Neural cell (in vitro differentiated cells): ENCODE measurements around the gene SLC44A5. TPM values are rescaled to one million over a fixed set of nuclear protein-coding genes. Genes with fewer than 3 reads are reported as not detected.

ENCODE experiments used
- H2AFZ ChIP-seq: fragments of 200-600, 300-800 bp; sonication (generic), shearing (Covaris generic); 2 replicates; pipeline ENCODE4 v1.6.0; 2014; ENCODE audit warnings: low read depth, mild to moderate bottlenecking, antibody characterized with exemption, low read length, moderate library complexity
- H3F3A ChIP-seq: fragments of 200-600 bp; shearing (Covaris generic); 2 replicates; pipeline ENCODE4 v1.6.1; 2016; ENCODE audit warnings: mild to moderate bottlenecking, moderate library complexity, mixed read lengths, antibody characterized with exemption, low read length; ENCODE audit not compliant: insufficient read depth, poor library complexity, severe bottlenecking
- H3K27ac ChIP-seq: fragments of 200-600, 300-800 bp; sonication (generic), shearing (Covaris generic); 2 replicates; pipeline ENCODE4 v1.5.1; 2014; ENCODE audit warnings: mild to moderate bottlenecking, low read length, moderate library complexity
- H3K27me3 ChIP-seq: fragments of 300-800, 200-600 bp; sonication (generic), shearing (Covaris generic); 2 replicates; pipeline ENCODE4 v1.6.0; 2014; ENCODE audit warnings: mild to moderate bottlenecking, low read depth, low read length, moderate library complexity; ENCODE audit not compliant: insufficient read depth
- H3K36me3 ChIP-seq: fragments of 300-800, 200-600 bp; sonication (generic), shearing (Covaris generic); 2 replicates; pipeline ENCODE4 v1.5.1; 2014; ENCODE audit warnings: mild to moderate bottlenecking, antibody characterized with exemption, low read length, moderate library complexity; ENCODE audit not compliant: insufficient read depth
- H3K4me2 ChIP-seq: fragments of 300-800, 200-600 bp; sonication (generic), shearing (Covaris generic); 2 replicates; pipeline ENCODE4 v1.6.0; 2014; ENCODE audit warnings: mild to moderate bottlenecking, low read length
- H3K4me3 ChIP-seq: fragments of 300-800, 200-600 bp; sonication (generic), shearing (Covaris generic); 2 replicates; pipeline ENCODE4 v1.5.1; 2014; ENCODE audit warnings: mild to moderate bottlenecking, low read length, moderate library complexity
- H3K79me2 ChIP-seq: fragments of 200-600 bp; shearing (Covaris generic); replicated peaks from 2 replicates; pipeline ENCODE4 v1.6.0; 2014; ENCODE audit warnings: mild to moderate bottlenecking, low read length, moderate library complexity; ENCODE audit not compliant: insufficient read depth
- H3K9ac ChIP-seq: fragments of 300-800, 200-600 bp; sonication (generic), shearing (Covaris generic); 2 replicates; pipeline ENCODE4 v1.6.1; 2016; ENCODE audit warnings: mild to moderate bottlenecking, low read length, mixed read lengths
- H3K9me2 ChIP-seq: fragments of 200-600 bp; shearing (Covaris generic); 2 replicates; pipeline ENCODE4 v1.6.1; 2016; ENCODE audit warnings: mild to moderate bottlenecking, low read length, mixed read lengths; ENCODE audit not compliant: insufficient read depth
- H3K9me3 ChIP-seq: fragments of 200-600, 300-800 bp; sonication (generic), shearing (Covaris generic); 2 replicates; pipeline ENCODE4 v1.6.1; 2016; ENCODE audit warnings: mild to moderate bottlenecking, mixed run types, low read length, moderate library complexity, mixed read lengths
- H4K20me1 ChIP-seq: fragments of 200-600 bp; shearing (Covaris generic); 2 replicates; pipeline ENCODE4 v1.6.1; 2016; ENCODE audit warnings: mild to moderate bottlenecking, mixed run types; ENCODE audit not compliant: insufficient read depth
- EP300 ChIP-seq: fragments of 450-650 bp; conservative IDR thresholded peaks from 2 replicates; pipeline ENCODE4 v1.6.1; 2014; ENCODE audit warnings: antibody characterized with exemption, mild to moderate bottlenecking, moderate library complexity; ENCODE audit not compliant: poor library complexity, severe bottlenecking
- EZH2 ChIP-seq: fragments of 200-600, 300-800 bp; shearing (Covaris generic), sonication (generic); IDR thresholded peaks from 2 replicates; pipeline ENCODE4 v1.6.1; 2014; ENCODE audit warnings: antibody characterized with exemption, low read length, borderline replicate concordance, mild to moderate bottlenecking; ENCODE audit not compliant: insufficient read depth, poor library complexity, severe bottlenecking
- MXI1 ChIP-seq: fragments of 450-650 bp; conservative IDR thresholded peaks from 2 replicates; pipeline ENCODE4 v1.6.1; 2014; ENCODE audit warnings: antibody characterized with exemption, mild to moderate bottlenecking; ENCODE audit not compliant: poor library complexity, severe bottlenecking
- POLR2AphosphoS5 ChIP-seq: IDR thresholded peaks from 2 replicates; pipeline ENCODE4 v1.6.1; 2012
- RAD21 ChIP-seq: fragments of 450-650 bp; conservative IDR thresholded peaks from 2 replicates; pipeline ENCODE4 v1.6.1; 2014; ENCODE audit warnings: antibody characterized with exemption, mild to moderate bottlenecking, moderate library complexity
- SMC3 ChIP-seq: fragments of 450-650 bp; conservative IDR thresholded peaks from 2 replicates; pipeline ENCODE4 v1.6.1; 2014; ENCODE audit warnings: antibody characterized with exemption, mild to moderate bottlenecking, moderate library complexity; ENCODE audit not compliant: poor library complexity
- TAF1 ChIP-seq: IDR thresholded peaks from 2 replicates; pipeline ENCODE4 v1.6.1; 2012; ENCODE audit warnings: low read depth
- polyA plus RNA-seq: library from polyadenylated mRNA; depleted of rRNA; stranded (reverse); fragments of >200 nt; gene quantifications from 2 replicates; pipeline ENCODE4 v1.2.3, GENCODE V29; 2014
- TF ChIP-seq, protein P1 (sequence below): IDR thresholded peaks from 2 replicates; pipeline ENCODE4 v1.6.1; 2012; ENCODE audit warnings: borderline replicate concordance
- TF ChIP-seq, protein P2 (sequence below): fragments of 450-650 bp; IDR thresholded peaks from 2 replicates; pipeline ENCODE4 v1.5.1; 2014; ENCODE audit warnings: antibody characterized with exemption, mild to moderate bottlenecking, moderate library complexity; ENCODE audit not compliant: poor library complexity, severe bottlenecking

SLC44A5 gene
- polyA plus RNA-seq, 1 donor from 2014 or later: 53.0 TPM

DNA sequence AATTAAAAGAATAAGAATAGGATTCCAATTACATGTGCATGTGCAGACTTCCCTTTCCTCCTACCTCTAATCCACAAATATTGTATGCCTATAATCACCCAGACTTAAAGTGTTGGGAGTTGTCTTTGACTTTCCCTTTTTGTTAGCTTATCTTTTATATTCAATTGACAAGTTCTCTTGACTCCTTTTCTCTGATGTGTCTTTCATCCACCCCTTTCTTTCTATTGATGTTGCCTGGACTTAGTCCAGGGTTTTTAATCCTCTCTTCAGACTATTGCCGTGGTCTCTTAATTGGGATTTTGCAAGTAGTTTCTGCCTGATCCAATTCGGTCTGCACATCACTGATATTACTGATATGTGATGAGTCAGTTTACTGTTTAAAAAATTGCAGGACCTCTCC lies 305.9 kb downstream of the SLC44A5 start:
- no peak overlapping the region for H3K4me3 ChIP-seq
- TF ChIP-seq RAD21: no peak
- no peak for TF ChIP-seq EZH2
- TF ChIP-seq, protein P1, sequence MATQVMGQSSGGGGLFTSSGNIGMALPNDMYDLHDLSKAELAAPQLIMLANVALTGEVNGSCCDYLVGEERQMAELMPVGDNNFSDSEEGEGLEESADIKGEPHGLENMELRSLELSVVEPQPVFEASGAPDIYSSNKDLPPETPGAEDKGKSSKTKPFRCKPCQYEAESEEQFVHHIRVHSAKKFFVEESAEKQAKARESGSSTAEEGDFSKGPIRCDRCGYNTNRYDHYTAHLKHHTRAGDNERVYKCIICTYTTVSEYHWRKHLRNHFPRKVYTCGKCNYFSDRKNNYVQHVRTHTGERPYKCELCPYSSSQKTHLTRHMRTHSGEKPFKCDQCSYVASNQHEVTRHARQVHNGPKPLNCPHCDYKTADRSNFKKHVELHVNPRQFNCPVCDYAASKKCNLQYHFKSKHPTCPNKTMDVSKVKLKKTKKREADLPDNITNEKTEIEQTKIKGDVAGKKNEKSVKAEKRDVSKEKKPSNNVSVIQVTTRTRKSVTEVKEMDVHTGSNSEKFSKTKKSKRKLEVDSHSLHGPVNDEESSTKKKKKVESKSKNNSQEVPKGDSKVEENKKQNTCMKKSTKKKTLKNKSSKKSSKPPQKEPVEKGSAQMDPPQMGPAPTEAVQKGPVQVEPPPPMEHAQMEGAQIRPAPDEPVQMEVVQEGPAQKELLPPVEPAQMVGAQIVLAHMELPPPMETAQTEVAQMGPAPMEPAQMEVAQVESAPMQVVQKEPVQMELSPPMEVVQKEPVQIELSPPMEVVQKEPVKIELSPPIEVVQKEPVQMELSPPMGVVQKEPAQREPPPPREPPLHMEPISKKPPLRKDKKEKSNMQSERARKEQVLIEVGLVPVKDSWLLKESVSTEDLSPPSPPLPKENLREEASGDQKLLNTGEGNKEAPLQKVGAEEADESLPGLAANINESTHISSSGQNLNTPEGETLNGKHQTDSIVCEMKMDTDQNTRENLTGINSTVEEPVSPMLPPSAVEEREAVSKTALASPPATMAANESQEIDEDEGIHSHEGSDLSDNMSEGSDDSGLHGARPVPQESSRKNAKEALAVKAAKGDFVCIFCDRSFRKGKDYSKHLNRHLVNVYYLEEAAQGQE: no peak
- TF ChIP-seq TAF1: no peak
- H3K9me3 ChIP-seq: no peaks in the 10 kb centered on the region
- no peak overlapping the region for H3K9ac ChIP-seq
- no peaks in the 10 kb centered on the region for H3K9me2 ChIP-seq
- no peak overlapping the region for H2AFZ ChIP-seq
- H3F3A ChIP-seq: no peaks in the 10 kb centered on the region
- H3K27me3 ChIP-seq: no peaks in the 10 kb centered on the region
- no peaks in the 10 kb centered on the region for H3K79me2 ChIP-seq
- no peaks in the 10 kb centered on the region for H3K36me3 ChIP-seq
- H4K20me1 ChIP-seq: no peaks in the 10 kb centered on the region
- H3K27ac ChIP-seq: no peak overlapping the region
- no peak overlapping the region for H3K4me2 ChIP-seq

DNA sequence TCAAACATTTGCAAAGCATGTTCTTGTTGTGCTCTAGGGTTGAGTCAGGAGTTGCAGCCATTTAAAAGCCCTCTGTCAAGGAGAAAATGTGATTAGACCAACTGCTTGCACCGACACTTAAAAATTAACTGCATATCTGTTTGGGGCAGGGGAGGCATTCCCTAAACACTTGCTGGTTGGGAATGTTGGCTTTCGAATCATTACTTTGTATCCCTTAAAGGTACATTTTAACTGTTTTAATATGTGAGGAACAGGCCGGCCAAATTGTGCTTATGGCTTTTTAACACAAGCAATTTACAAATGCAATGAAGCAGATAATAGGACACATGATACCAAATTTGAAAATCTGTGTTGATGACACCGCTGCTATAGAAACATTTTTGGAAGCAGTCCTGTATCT lies 317.6 kb downstream of the SLC44A5 start:
- Histone ChIP-seq H3K36me3 (no peaks in the 10 kb centered on the region), H4K20me1 (no peaks in the 10 kb centered on the region), H3F3A (no peaks in the 10 kb centered on the region), H3K4me3 (no peak overlapping the region), H3K27ac (no peak overlapping the region), H3K4me2 (no peak overlapping the region), H3K9me3 (no peaks in the 10 kb centered on the region), H3K9ac (no peak overlapping the region), H2AFZ (no peak overlapping the region), H3K9me2 (no peaks in the 10 kb centered on the region), H3K79me2 (no peaks in the 10 kb centered on the region), H3K27me3 (no peaks in the 10 kb centered on the region)
- TF ChIP-seq, protein P1: no peak
- no peak for TF ChIP-seq RAD21
- no peak for TF ChIP-seq SMC3
- no peak for TF ChIP-seq POLR2AphosphoS5
- no peak for TF ChIP-seq EP300
- no peak for TF ChIP-seq EZH2
- TF ChIP-seq, protein P2, sequence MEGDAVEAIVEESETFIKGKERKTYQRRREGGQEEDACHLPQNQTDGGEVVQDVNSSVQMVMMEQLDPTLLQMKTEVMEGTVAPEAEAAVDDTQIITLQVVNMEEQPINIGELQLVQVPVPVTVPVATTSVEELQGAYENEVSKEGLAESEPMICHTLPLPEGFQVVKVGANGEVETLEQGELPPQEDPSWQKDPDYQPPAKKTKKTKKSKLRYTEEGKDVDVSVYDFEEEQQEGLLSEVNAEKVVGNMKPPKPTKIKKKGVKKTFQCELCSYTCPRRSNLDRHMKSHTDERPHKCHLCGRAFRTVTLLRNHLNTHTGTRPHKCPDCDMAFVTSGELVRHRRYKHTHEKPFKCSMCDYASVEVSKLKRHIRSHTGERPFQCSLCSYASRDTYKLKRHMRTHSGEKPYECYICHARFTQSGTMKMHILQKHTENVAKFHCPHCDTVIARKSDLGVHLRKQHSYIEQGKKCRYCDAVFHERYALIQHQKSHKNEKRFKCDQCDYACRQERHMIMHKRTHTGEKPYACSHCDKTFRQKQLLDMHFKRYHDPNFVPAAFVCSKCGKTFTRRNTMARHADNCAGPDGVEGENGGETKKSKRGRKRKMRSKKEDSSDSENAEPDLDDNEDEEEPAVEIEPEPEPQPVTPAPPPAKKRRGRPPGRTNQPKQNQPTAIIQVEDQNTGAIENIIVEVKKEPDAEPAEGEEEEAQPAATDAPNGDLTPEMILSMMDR: no peak
- no peak for TF ChIP-seq TAF1
- TF ChIP-seq MXI1: no peak
